Ishikawa (cell line): ENCODE measurements around the gene KCNC3.

Experiments
- CEBPB ChIP-seq: IDR thresholded peaks from 2 replicates; pipeline ENCODE4 v1.6.1; 2012
- CREB1 ChIP-seq: IDR thresholded peaks from 2 replicates; pipeline ENCODE4 v1.6.1; 2012; ENCODE audit warnings: low read depth
- EGR1 ChIP-seq: IDR thresholded peaks from 2 replicates; pipeline ENCODE4 v1.6.1; 2012
- EP300 ChIP-seq: IDR thresholded peaks from 2 replicates; pipeline ENCODE4 v1.6.1; 2012; ENCODE audit warnings: borderline replicate concordance
- FOXM1 ChIP-seq: IDR thresholded peaks from 2 replicates; pipeline ENCODE4 v1.6.1; 2012; ENCODE audit warnings: low read depth, borderline replicate concordance
- MAX ChIP-seq: IDR thresholded peaks from 2 replicates; pipeline ENCODE4 v1.6.1; 2012
- NFIC ChIP-seq: IDR thresholded peaks from 2 replicates; pipeline ENCODE4 v1.6.1; 2012
- RAD21 ChIP-seq: IDR thresholded peaks from 2 replicates; pipeline ENCODE4 v1.6.1; 2012; ENCODE audit warnings: low read depth
- REST ChIP-seq: IDR thresholded peaks from 2 replicates; pipeline ENCODE4 v1.6.1; 2012; ENCODE audit warnings: low read depth, mild to moderate bottlenecking
- TAF1 ChIP-seq: IDR thresholded peaks from 2 replicates; pipeline ENCODE4 v1.6.1; 2012; ENCODE audit warnings: low read depth, mild to moderate bottlenecking
- TCF12 ChIP-seq: IDR thresholded peaks from 2 replicates; pipeline ENCODE4 v1.6.1; 2012; ENCODE audit warnings: low read depth
- TEAD4 ChIP-seq: IDR thresholded peaks from 2 replicates; pipeline ENCODE4 v1.6.1; 2012
- USF1 ChIP-seq: IDR thresholded peaks from 2 replicates; pipeline ENCODE4 v1.6.1; 2012
- YY1 ChIP-seq: IDR thresholded peaks from 2 replicates; pipeline ENCODE4 v1.6.1; 2012; ENCODE audit warnings: low read depth
- ZBTB7A ChIP-seq: IDR thresholded peaks from 2 replicates; pipeline ENCODE4 v1.6.1; 2012; ENCODE audit warnings: low read depth

Gene KCNC3

DNA sequence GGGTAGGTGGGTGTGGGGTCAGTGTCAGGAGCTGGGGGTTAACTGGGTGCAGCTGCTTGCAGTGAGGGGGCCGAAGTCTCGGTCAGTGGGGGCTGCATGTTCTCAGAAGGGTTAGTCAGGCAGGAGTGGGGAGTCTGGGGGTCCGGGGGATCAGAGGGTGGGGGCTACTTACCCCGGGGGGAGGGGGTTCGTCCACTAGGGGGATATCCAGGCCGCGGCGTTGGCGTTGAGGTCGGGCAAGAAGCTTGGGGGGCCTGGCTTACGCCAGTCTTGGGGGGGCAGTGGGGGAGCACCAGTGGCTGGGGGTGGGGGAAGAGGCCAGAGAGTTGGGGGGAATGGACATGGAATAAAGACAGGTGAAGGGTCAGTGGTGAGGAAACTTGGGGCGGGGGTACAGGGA is 9.1 kb downstream of the KCNC3 start:
- TF ChIP-seq ZBTB7A: no peak
- no peak for TF ChIP-seq RAD21
- TF ChIP-seq NFIC: no peak
- TF ChIP-seq TAF1: no peak

- no peak for TF ChIP-seq CREB1
- TF ChIP-seq YY1: no peak
- no peak for TF ChIP-seq USF1
Observed at GRCh38 chr19:50319156-50319555, 10.0 kb downstream of the KCNC3 start.

- TF ChIP-seq EP300 (no peak), CEBPB (no peak), MAX (no peak), REST (no peak), NFIC (no peak), CREB1 (no peak), TCF12 (no peak), TEAD4 (no peak), EGR1 (no peak), TAF1 (no peak), YY1 (no peak), ZBTB7A (no peak), RAD21 (no peak), FOXM1 (no peak), USF1 (no peak)
Observed at GRCh38 chr19:50318438-50318837, 10.7 kb downstream of the KCNC3 start.

GRCh38 chr19:50317115-50317514 is 12.1 kb downstream of the KCNC3 start:
- TF ChIP-seq TAF1: no peak
- no peak for TF ChIP-seq YY1
- TF ChIP-seq CEBPB: no peak
- TF ChIP-seq USF1: no peak
- TF ChIP-seq TCF12: no peak
- no peak for TF ChIP-seq TEAD4
- no peak for TF ChIP-seq NFIC
- no peak for TF ChIP-seq RAD21
- TF ChIP-seq EGR1: no peak
- no peak for TF ChIP-seq REST
- no peak for TF ChIP-seq FOXM1
- TF ChIP-seq CREB1: no peak
- no peak for TF ChIP-seq MAX
- no peak for TF ChIP-seq EP300
- no peak for TF ChIP-seq ZBTB7A

GRCh38 chr19:50315773-50316448 is 13.3 kb downstream of the KCNC3 start:
- TF ChIP-seq EGR1 (no peak), MAX (no peak), TAF1 (0 out of 2 replicates have a peak, but pooled peaks have one; percentile 16), YY1 (peak; percentile 60; the same call in 1 of the 2 replicates), CREB1 (no peak), ZBTB7A (peak; percentile 67), RAD21 (0 out of 2 replicates have a peak, but pooled peaks have one; percentile 3)
